ENCODE data around the gene GDI1.
"Not testable (repeated sequence)": the region's sequence is repeated elsewhere in the genome, so short reads cannot be mapped to it uniquely, and the experiment has no call there.

The GDI1 gene

GRCh38 chrX:154436983-154437752, at the start of gene GDI1:
Gene GDI1, plus strand, starts transcription at chrX:154437154. Its CDS starts 101 bp downstream, at chrX:154437255.
- no peak for FAIRE-seq
- no peak for DNase-seq (ENCODE audit: low spot score)

DNA sequence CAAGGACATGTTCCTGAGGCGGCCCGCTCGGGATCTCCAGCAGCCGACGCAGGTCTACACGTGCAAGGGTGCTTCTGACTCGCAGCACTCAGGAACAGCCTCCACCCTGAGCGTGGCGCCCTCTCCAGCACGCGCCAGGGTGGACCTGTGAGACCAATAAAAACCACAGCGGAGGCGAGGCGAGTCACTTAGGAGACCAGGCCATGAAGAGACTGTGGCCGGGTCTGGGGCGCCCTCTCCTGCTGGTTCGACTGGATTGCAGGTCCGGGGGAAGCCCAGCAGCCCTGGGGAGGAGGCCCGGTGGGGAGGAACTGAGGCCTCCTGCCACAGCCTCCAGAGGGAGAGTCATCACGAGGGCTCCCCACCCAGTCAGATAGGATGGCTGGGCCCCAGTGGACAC, 48.9 kb upstream of the GDI1 start:
- FAIRE-seq = peak; percentile 80
- DNase-seq (ENCODE audit: low spot score) = not testable (repeated sequence)

GRCh38 chrX:154388649-154389048, 48.3 kb upstream of the GDI1 start:
- not testable (repeated sequence) for DNase-seq (ENCODE audit: low spot score)
- peak; percentile 92 for FAIRE-seq

GRCh38 chrX:154389812-154390747, 46.9 kb upstream of the GDI1 start:
- not testable (repeated sequence) for DNase-seq (ENCODE audit: low spot score)
- peak; percentile 83 for FAIRE-seq

GRCh38 chrX:154396363-154396762, 40.6 kb upstream of the GDI1 start:
- not testable (repeated sequence) for FAIRE-seq

GRCh38 chrX:154396973-154397887, 39.7 kb upstream of the GDI1 start:
- DNase-seq (ENCODE audit: low spot score) (peak; percentile 41), FAIRE-seq (no peak)

More at GRCh38 chrX:154396363-154396762, 40.6 kb upstream of the GDI1 start:
- peak; percentile 3 for DNase-seq (ENCODE audit: low spot score)

DNA sequence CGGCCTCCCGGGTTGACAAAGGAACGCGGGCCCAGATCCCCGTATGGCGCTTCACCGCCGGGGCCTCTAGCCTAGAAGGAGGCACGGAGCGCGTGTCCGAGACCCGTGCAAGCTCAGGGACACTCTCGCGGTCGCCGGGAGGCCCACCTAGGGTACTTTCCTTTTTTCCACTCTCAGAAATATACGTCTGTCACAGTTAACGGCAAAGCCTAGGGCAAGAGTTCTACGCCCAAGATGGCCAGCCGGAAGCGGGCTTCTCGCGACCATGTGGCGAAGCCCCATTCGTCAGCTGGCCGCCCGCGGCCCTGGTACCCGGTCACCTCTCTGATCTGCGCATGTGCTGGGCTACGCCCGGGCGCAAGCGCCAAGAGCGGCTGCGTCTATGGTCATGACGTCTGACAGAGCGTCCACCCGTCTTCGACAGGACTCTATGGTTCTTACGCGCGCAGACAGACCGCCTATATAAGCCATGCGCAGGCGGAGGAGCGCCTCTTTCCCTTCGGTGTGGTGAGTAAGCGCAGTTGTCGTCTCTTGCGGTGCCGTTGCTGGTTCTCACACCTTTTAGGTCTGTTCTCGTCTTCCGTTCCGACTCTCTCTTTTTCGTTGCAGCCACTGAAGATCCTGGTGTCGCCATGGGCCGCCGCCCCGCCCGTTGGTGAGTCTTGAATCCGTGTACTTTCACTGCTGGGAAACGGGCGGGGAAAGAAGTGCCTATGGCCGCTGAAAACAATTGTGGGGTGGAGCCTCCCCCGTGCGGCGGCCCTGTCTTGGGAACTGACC, 38.9 kb upstream of the GDI1 start, which contains the start of gene RPL10:
TSS of gene RPL10 (plus strand) at position 490 of the 780 bp plus-strand sequence. CDS start at position 633, 143 bp downstream.
- FAIRE-seq (peak; percentile 85), DNase-seq (ENCODE audit: low spot score) (peak; percentile 97)

DNA sequence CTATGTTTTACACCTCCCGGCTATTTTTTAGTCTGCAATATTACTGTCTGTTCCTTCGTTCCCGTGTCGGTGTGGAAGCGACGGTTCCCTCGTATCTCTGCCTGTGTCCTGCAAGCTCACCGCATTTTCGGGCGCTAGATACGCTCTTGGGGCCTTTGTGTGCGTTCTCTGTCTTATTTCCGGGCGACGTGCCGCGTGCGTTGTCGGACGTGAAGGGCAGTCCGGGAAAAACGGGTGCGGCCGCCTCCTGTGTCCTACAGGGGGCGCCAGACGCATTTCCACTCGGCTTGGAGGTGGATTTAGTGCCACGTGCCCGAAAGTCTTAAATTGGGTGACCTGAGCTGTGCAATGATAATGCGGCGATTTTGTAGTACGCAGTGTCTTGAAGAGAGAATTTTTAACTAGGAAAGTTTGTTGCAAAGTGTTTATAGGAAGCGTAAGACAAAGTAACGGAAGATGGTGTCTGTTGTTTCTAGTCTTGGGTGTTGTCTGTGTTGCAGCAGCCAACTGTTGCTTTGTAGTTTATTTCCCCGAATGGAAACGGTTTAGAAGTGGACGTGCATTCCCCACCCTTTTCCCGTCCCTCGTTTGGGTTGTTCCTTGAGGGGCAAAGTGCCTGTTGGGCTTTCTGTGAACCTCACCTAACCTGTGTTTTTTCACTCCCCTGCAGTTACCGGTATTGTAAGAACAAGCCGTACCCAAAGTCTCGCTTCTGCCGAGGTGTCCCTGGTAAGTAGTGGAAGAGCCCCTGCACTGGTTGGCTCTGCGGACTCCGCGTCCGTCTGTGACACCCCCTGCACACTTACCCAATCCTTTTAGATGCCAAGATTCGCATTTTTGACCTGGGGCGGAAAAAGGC, 38.1 kb upstream of the GDI1 start:
- DNase-seq (ENCODE audit: low spot score) (peak; percentile 69), FAIRE-seq (no peak)

DNA sequence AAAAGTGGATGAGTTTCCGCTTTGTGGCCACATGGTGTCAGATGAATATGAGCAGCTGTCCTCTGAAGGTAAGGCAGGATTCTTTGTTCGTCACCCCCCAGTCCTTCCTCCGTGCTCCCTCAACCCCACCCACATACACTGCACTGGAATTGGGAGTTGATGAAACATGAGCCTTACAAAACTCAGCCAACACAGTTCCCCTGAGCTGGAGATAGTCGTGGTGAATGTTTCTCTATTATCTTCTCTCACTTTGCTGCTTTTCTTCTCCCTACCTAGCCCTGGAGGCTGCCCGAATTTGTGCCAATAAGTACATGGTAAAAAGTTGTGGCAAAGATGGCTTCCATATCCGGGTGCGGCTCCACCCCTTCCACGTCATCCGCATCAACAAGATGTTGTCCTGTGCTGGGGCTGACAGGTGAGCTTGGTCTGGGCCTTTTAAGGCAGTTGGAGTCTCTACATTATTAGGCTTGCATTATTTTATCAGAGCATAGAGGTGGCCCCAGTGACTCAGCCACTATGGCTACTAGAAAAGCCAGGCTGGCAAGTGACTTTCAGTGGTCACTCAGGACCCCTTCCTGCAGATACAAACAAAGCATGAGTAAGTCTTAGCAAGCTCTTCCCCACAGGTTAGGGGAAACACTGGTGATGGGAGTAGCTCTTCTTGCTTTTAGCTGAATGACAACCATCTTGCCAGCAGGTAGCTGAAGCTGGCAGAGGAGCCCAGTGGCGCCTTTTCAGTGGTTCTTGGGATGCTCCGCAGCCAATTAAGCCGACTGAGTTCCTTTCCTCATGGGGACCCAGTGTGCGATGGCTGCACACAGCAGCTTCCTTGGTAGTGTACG, 37.2 kb upstream of the GDI1 start:
- FAIRE-seq = no peak
- peak; percentile 10 for DNase-seq (ENCODE audit: low spot score)

DNA sequence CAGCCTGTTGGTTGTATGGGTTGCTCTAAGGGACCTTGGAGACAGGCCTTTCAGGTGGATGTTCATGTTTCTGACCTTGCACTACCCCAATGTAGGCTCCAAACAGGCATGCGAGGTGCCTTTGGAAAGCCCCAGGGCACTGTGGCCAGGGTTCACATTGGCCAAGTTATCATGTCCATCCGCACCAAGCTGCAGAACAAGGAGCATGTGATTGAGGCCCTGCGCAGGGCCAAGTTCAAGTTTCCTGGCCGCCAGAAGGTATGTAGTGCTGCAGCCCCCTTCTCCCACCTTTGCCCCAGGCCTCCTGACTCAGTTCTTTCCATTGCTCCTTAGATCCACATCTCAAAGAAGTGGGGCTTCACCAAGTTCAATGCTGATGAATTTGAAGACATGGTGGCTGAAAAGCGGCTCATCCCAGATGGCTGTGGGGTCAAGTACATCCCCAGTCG, 36.6 kb upstream of the GDI1 start:
- not testable (repeated sequence) for FAIRE-seq; DNase-seq (ENCODE audit: low spot score)

GRCh38 chrX:154401045-154401799, 35.7 kb upstream of the GDI1 start:
- FAIRE-seq (no peak), DNase-seq (ENCODE audit: low spot score) (peak; percentile 34)

DNA sequence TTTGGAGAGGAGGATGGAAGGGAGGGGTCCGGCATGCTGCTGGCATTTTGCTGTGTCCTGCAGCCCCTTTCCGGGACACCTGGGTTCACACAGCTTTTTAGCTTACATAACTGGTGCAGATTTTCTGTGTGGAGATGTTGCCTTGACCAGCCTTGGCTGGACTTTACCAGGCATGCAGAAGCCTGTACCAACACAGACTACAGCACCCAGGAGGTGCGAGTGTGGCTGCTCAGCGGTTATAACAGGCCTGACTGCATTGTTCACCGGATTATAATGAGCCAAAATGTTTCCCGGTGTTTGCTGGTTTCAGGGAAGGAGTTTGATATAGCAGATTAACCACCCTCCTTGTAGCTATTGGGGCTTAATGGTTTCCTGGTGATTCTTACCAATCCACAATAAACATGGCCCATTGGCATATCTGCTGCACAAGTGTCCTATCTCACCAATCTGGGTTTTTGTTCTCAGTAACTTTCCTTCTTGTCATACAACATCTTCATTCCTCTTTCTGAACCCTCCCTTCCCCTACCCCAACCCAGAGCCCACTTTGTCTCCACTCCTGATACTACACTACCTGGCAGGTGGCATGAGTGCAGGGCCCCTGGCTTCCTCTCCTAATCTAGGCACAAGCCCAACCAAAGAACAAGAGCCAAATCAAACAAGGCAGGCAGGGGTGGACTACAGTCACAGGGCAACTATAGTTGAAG, 34.9 kb upstream of the GDI1 start:
- DNase-seq (ENCODE audit: low spot score) (peak; percentile 12), FAIRE-seq (no peak)

DNA sequence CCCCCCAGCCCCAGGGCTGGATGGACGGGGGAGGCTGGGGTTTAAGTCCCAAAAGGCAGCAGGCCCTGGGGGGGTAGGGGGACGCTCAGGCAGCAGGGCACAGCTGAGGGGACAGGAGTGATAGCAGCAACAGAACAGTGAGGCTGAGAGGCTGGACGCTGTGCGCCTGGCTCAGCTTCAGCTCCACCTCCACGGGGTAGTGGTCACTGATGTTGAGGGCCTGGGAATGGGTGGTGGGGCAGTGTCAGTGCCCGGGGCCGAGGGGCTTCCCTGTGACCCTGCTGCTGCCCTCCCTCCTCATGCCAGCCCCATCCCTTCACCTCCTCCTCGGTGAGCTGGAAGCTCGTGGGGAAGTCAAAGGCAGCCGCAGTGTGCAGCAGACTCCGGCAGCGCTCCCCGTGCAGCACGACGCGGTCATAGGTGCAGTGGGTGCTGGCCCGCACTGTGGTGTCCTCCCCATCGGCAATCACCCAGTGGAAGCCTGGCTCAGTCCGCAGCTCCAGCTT, 34.3 kb upstream of the GDI1 start:
- FAIRE-seq (no peak), DNase-seq (ENCODE audit: low spot score) (no peak)

- DNase-seq (ENCODE audit: low spot score) (no peak), FAIRE-seq (no peak)
Observed at GRCh38 chrX:154403192-154403591, 33.8 kb upstream of the GDI1 start.

DNA sequence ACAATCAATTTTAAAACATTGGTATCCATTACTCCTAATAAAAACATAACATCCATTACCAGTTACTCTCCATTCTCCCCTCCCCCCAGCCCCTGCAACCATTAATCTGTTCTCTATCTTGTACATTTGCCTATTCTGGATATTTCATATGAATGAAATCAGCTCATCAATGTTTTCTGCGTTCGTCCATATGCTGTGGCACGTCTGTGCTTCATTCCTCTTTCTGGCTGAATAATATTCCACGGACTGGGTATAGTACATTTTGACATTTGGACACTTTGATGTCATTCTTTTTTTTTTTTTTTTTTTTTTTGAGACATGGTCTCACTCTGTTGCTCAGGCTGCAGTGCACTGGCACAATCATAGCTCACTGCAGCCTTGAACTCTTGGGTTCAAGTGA, 33.1 kb upstream of the GDI1 start:
- FAIRE-seq = no peak
- DNase-seq (ENCODE audit: low spot score) = no peak

- DNase-seq (ENCODE audit: low spot score) = no peak
- FAIRE-seq = no peak
Observed at GRCh38 chrX:154404625-154405192, 32.2 kb upstream of the GDI1 start.
